HepG2 (cell line): Measurements from ENCODE around the gene KCNS1. TPM values are rescaled to one million over a fixed set of nuclear protein-coding genes. Genes with fewer than 3 reads are reported as not detected.

Experiments
- FOXA3 ChIP-seq: IDR thresholded peaks from 2 replicates; pipeline ENCODE4 v1.6.1; 2016; ENCODE audit warnings: missing genetic modification reagents, missing compliant biosample characterization
- HDAC1 ChIP-seq: sonication (generic); formaldehyde crosslinking; IDR thresholded peaks from 2 replicates; pipeline ENCODE4 v1.5.1; 2020; ENCODE audit warnings: mild to moderate bottlenecking, missing genetic modification reagents
- KLF9 ChIP-seq: IDR thresholded peaks from 2 replicates; pipeline ENCODE4 v1.6.1; 2016; ENCODE audit warnings: low read depth
- NONO ChIP-seq, 2 experiments: fragments of 450-650 bp in 1 of 2; sonication (generic) in 1 of 2; formaldehyde crosslinking in 1 of 2; IDR thresholded peaks in 1 of 2; conservative IDR thresholded peaks in 1 of 2; 2 replicates each; pipeline versions ENCODE4 v1.6.1 to v1.8.0; 2017 to 2022; ENCODE audit warnings: mild to moderate bottlenecking in 1 of 2, missing genetic modification reagents in 1 of 2, moderate library complexity in 1 of 2
- PHF8 ChIP-seq: sonication (generic); formaldehyde crosslinking; IDR thresholded peaks from 2 replicates; pipeline ENCODE4 v1.5.0; 2020; ENCODE audit warnings: missing genetic modification reagents
- RCOR2 ChIP-seq: IDR thresholded peaks from 2 replicates; pipeline ENCODE4 v1.6.1; 2016; ENCODE audit warnings: missing biosample characterization, missing genetic modification reagents
- SP140L ChIP-seq: sonication (generic); formaldehyde crosslinking; IDR thresholded peaks from 2 replicates; pipeline ENCODE4 v1.4.0; 2020; ENCODE audit warnings: missing genetic modification reagents, borderline replicate concordance
- U2AF1 ChIP-seq: fragments of 200-400 bp; formaldehyde crosslinking; optimal IDR thresholded peaks from 2 replicates; pipeline ENCODE3; 2017; ENCODE audit warnings: mild to moderate bottlenecking, low read depth, low read length
- ZNF296 ChIP-seq: sonication (generic); formaldehyde crosslinking; conservative IDR thresholded peaks from 2 replicates; pipeline ENCODE4 v1.5.0; 2020; ENCODE audit warnings: mild to moderate bottlenecking, missing genetic modification reagents
- ZSCAN29 ChIP-seq: sonication (generic); formaldehyde crosslinking; conservative IDR thresholded peaks from 2 replicates; pipeline ENCODE4 v1.4.0; 2020; ENCODE audit warnings: mild to moderate bottlenecking, missing genetic modification reagents
- polyA plus RNA-seq, 8 experiments: library from polyadenylated mRNA; depleted of rRNA in 3 of 8; stranded (reverse) in 7 of 8; unstranded in 1 of 8; fragments of >200 nt; fragmentation: Illumina TruSeq in 4 of 8; extraction: Trizol in 4 of 8; gene quantifications; 2 replicates each; pipeline versions ENCODE4 v1.2.1 to v1.2.3, GENCODE V29; 2011 to 2016; ENCODE audit warnings: low read depth in 4 of 8, missing spikeins in 1 of 8, mixed read lengths in 1 of 8; ENCODE audit not compliant: insufficient read depth in 1 of 8
- total RNA-seq, 5 experiments: library from RNA; depleted of rRNA; stranded (reverse); fragments of >200 nt; fragmentation: Illumina TruSeq; extraction: Trizol; gene quantifications; 2 replicates each; pipeline ENCODE4 v1.2.3, GENCODE V29; 2016; ENCODE audit warnings: low read depth in 1 of 5
- TF ChIP-seq, protein P1 (sequence below): sonication (generic); formaldehyde crosslinking; IDR thresholded peaks from 2 replicates; pipeline ENCODE4 v1.5.1; 2020; ENCODE audit warnings: mild to moderate bottlenecking, missing genetic modification reagents, borderline replicate concordance
- TF ChIP-seq, protein P2 (sequence below): sonication (generic); formaldehyde crosslinking; IDR thresholded peaks from 2 replicates; pipeline ENCODE4 v1.4.0; 2020; ENCODE audit warnings: missing genetic modification reagents
- TF ChIP-seq, protein P3 (sequence below): sonication (generic); formaldehyde crosslinking; IDR thresholded peaks from 2 replicates; pipeline ENCODE4 v1.8.0; 2022; ENCODE audit warnings: missing genetic modification reagents, mild to moderate bottlenecking, moderate library complexity, borderline replicate concordance
- TF ChIP-seq, protein P4 (sequence below): sonication (generic); formaldehyde crosslinking; IDR thresholded peaks from 2 replicates; pipeline ENCODE4 v1.5.1; 2020; ENCODE audit warnings: missing genetic modification reagents, mild to moderate bottlenecking, borderline replicate concordance
- TF ChIP-seq, protein P5 (sequence below): sonication (generic); formaldehyde crosslinking; IDR thresholded peaks from 2 replicates; pipeline ENCODE4 v1.4.0; 2020; ENCODE audit warnings: missing genetic modification reagents

Gene KCNS1
- total and polyA plus RNA-seq, 2 of the 13 experiments (the other 11 are each of a cell fraction or from before 2014, with no cell fraction given) = 0.03 TPM; not detected in 1

DNA sequence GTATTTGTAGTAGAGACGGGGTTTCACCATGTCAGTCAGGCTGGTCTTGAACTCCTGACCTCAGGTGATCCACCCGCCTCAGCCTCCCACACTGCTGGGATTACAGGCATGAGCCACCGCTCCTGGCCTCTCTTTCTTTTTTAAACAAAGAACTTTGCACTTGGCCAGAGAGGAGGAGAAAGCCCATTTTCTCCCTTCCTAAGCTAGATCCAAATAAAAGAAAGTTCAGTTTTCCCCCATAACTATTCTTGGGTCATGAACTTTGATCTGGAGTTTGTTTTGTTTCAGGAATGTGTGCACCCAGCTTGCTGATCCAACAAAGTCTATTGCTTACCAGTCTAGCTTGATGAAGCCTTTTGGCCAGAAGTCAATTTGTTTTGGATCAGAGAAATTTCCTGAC lies 23.4 kb downstream of the KCNS1 start (continued):
- TF ChIP-seq, protein P1, sequence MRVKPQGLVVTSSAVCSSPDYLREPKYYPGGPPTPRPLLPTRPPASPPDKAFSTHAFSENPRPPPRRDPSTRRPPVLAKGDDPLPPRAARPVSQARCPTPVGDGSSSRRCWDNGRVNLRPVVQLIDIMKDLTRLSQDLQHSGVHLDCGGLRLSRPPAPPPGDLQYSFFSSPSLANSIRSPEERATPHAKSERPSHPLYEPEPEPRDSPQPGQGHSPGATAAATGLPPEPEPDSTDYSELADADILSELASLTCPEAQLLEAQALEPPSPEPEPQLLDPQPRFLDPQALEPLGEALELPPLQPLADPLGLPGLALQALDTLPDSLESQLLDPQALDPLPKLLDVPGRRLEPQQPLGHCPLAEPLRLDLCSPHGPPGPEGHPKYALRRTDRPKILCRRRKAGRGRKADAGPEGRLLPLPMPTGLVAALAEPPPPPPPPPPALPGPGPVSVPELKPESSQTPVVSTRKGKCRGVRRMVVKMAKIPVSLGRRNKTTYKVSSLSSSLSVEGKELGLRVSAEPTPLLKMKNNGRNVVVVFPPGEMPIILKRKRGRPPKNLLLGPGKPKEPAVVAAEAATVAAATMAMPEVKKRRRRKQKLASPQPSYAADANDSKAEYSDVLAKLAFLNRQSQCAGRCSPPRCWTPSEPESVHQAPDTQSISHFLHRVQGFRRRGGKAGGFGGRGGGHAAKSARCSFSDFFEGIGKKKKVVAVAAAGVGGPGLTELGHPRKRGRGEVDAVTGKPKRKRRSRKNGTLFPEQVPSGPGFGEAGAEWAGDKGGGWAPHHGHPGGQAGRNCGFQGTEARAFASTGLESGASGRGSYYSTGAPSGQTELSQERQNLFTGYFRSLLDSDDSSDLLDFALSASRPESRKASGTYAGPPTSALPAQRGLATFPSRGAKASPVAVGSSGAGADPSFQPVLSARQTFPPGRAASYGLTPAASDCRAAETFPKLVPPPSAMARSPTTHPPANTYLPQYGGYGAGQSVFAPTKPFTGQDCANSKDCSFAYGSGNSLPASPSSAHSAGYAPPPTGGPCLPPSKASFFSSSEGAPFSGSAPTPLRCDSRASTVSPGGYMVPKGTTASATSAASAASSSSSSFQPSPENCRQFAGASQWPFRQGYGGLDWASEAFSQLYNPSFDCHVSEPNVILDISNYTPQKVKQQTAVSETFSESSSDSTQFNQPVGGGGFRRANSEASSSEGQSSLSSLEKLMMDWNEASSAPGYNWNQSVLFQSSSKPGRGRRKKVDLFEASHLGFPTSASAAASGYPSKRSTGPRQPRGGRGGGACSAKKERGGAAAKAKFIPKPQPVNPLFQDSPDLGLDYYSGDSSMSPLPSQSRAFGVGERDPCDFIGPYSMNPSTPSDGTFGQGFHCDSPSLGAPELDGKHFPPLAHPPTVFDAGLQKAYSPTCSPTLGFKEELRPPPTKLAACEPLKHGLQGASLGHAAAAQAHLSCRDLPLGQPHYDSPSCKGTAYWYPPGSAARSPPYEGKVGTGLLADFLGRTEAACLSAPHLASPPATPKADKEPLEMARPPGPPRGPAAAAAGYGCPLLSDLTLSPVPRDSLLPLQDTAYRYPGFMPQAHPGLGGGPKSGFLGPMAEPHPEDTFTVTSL (CRISPR knock-in tag) = peak; percentile 88; the same call in 1 of the 2 replicates
- TF ChIP-seq NONO (IDR thresholded peaks at IDR 0.05) (no peak), NONO (CRISPR knock-in tag; conservative IDR thresholded peaks at IDR 0.05) (no peak), ZNF296 (CRISPR knock-in tag) (no peak), U2AF1 (no peak), RCOR2 (peak; percentile 91), SP140L (CRISPR knock-in tag) (peak; percentile 31; the same call in 1 of the 2 replicates), ZSCAN29 (CRISPR knock-in tag) (0 out of 2 replicates have a peak, but pooled peaks have one; percentile 45), HDAC1 (CRISPR knock-in tag) (peak; percentile 66; the same call in 1 of the 2 replicates), FOXA3 (CRISPR knock-in tag) (peak; percentile 73), KLF9 (CRISPR knock-in tag) (no peak), PHF8 (CRISPR knock-in tag) (no peak)
- TF ChIP-seq, protein P2, sequence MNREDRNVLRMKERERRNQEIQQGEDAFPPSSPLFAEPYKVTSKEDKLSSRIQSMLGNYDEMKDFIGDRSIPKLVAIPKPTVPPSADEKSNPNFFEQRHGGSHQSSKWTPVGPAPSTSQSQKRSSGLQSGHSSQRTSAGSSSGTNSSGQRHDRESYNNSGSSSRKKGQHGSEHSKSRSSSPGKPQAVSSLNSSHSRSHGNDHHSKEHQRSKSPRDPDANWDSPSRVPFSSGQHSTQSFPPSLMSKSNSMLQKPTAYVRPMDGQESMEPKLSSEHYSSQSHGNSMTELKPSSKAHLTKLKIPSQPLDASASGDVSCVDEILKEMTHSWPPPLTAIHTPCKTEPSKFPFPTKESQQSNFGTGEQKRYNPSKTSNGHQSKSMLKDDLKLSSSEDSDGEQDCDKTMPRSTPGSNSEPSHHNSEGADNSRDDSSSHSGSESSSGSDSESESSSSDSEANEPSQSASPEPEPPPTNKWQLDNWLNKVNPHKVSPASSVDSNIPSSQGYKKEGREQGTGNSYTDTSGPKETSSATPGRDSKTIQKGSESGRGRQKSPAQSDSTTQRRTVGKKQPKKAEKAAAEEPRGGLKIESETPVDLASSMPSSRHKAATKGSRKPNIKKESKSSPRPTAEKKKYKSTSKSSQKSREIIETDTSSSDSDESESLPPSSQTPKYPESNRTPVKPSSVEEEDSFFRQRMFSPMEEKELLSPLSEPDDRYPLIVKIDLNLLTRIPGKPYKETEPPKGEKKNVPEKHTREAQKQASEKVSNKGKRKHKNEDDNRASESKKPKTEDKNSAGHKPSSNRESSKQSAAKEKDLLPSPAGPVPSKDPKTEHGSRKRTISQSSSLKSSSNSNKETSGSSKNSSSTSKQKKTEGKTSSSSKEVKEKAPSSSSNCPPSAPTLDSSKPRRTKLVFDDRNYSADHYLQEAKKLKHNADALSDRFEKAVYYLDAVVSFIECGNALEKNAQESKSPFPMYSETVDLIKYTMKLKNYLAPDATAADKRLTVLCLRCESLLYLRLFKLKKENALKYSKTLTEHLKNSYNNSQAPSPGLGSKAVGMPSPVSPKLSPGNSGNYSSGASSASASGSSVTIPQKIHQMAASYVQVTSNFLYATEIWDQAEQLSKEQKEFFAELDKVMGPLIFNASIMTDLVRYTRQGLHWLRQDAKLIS (CRISPR knock-in tag) = no peak
- TF ChIP-seq, protein P3, sequence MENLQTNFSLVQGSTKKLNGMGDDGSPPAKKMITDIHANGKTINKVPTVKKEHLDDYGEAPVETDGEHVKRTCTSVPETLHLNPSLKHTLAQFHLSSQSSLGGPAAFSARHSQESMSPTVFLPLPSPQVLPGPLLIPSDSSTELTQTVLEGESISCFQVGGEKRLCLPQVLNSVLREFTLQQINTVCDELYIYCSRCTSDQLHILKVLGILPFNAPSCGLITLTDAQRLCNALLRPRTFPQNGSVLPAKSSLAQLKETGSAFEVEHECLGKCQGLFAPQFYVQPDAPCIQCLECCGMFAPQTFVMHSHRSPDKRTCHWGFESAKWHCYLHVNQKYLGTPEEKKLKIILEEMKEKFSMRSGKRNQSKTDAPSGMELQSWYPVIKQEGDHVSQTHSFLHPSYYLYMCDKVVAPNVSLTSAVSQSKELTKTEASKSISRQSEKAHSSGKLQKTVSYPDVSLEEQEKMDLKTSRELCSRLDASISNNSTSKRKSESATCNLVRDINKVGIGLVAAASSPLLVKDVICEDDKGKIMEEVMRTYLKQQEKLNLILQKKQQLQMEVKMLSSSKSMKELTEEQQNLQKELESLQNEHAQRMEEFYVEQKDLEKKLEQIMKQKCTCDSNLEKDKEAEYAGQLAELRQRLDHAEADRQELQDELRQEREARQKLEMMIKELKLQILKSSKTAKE = 0 out of 2 replicates have a peak, but pooled peaks have one; percentile 42
- TF ChIP-seq, protein P4, sequence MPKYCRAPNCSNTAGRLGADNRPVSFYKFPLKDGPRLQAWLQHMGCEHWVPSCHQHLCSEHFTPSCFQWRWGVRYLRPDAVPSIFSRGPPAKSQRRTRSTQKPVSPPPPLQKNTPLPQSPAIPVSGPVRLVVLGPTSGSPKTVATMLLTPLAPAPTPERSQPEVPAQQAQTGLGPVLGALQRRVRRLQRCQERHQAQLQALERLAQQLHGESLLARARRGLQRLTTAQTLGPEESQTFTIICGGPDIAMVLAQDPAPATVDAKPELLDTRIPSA = no peak
- TF ChIP-seq, protein P5, sequence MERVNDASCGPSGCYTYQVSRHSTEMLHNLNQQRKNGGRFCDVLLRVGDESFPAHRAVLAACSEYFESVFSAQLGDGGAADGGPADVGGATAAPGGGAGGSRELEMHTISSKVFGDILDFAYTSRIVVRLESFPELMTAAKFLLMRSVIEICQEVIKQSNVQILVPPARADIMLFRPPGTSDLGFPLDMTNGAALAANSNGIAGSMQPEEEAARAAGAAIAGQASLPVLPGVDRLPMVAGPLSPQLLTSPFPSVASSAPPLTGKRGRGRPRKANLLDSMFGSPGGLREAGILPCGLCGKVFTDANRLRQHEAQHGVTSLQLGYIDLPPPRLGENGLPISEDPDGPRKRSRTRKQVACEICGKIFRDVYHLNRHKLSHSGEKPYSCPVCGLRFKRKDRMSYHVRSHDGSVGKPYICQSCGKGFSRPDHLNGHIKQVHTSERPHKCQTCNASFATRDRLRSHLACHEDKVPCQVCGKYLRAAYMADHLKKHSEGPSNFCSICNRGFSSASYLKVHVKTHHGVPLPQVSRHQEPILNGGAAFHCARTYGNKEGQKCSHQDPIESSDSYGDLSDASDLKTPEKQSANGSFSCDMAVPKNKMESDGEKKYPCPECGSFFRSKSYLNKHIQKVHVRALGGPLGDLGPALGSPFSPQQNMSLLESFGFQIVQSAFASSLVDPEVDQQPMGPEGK (CRISPR knock-in tag) = peak; percentile 62
